Hippocampal formation (tissue), 2 donors: ENCODE data around the gene GALNS.
A peak's percentile ranks its signal among the peaks of the same experiment; 100 is the strongest.

Experiments
- DNase-seq, 2 donors: peaks; one replicate each; lab custom pipeline; 2025; lab: John Stamatoyannopoulos, UW

Gene GALNS

GRCh38 chr16:88817785-88818574, 38.8 kb downstream of the GALNS start:
- DNase-seq = no peak

GRCh38 chr16:88816736-88817535, 39.8 kb downstream of the GALNS start:
- no peak for DNase-seq

GRCh38 chr16:88815901-88816589, 40.7 kb downstream of the GALNS start:
- no peak for DNase-seq

- no peak for DNase-seq
Observed at GRCh38 chr16:88815227-88815626, 41.5 kb downstream of the GALNS start.

- DNase-seq = no peak
Observed at GRCh38 chr16:88814144-88814502, 42.6 kb downstream of the GALNS start.

GRCh38 chr16:88813269-88814143, 43.2 kb downstream of the GALNS start:
- DNase-seq = no peak

GRCh38 chr16:88812513-88813268, 44.1 kb downstream of the GALNS start:
- DNase-seq = no peak

GRCh38 chr16:88811769-88812512, 44.8 kb downstream of the GALNS start, which contains the start of gene APRT:
Gene APRT, minus strand, starts transcription at chr16:88811928. Its CDS starts 29 bp downstream, at chr16:88811899.
- DNase-seq = peak; percentile 85 to 89

GRCh38 chr16:88810912-88811768, 45.6 kb downstream of the GALNS start:
- DNase-seq = peak; percentile 51 to 76

GRCh38 chr16:88810166-88810911, 46.4 kb downstream of the GALNS start:
- no peak for DNase-seq

GRCh38 chr16:88809676-88810165, 47.0 kb downstream of the GALNS start:
- no peak for DNase-seq

GRCh38 chr16:88809068-88809675, 47.6 kb downstream of the GALNS start:
- no peak for DNase-seq

GRCh38 chr16:88807626-88808453, 48.9 kb downstream of the GALNS start:
- no peak for DNase-seq

- no peak for DNase-seq
Observed at GRCh38 chr16:88807142-88807625, 49.6 kb downstream of the GALNS start.

- DNase-seq = no peak
Observed at GRCh38 chr16:88806491-88807111, 50.1 kb downstream of the GALNS start.

- no peak for DNase-seq
Observed at GRCh38 chr16:88805887-88806393, 50.8 kb downstream of the GALNS start.
